HG02623 (cell line): Measurements from ENCODE around the gene ABLIM2.

ENCODE experiments used
- ATAC-seq: cut with Tn5 transposase; IDR thresholded peaks from one replicate; pipeline ENCODE4 v1.9.1; 2021; ENCODE audit warnings: moderate library complexity; ENCODE audit not compliant: unreplicated experiment

Gene ABLIM2

DNA sequence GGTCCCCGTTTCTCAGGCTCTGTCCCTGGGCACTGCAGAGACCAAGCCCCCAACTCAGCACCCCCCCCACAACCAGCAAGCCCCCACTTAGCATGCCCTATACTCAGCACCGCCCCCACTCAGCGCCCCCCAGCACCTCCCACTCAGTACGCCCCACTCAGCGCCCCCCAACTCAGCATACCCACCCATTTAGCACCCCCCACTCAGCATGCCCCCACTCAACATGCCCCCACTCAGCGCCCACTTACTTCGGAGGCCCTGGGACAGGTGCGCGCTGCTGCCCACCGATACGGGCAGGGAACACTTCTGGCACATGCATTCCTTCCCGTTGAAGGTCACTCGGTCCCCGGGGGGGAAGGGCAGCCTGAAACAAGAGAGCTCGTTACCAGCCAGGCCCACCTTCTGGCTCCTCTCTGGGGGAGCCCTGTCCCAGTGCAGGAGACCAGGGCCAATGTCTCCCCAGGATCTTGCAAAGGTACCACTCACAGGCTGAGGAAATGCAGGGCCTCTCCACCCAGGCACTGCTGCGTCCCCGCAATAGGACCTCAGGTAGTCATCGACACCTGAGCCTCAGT, 70.6 kb downstream of the ABLIM2 start:
- no peak for ATAC-seq

DNA sequence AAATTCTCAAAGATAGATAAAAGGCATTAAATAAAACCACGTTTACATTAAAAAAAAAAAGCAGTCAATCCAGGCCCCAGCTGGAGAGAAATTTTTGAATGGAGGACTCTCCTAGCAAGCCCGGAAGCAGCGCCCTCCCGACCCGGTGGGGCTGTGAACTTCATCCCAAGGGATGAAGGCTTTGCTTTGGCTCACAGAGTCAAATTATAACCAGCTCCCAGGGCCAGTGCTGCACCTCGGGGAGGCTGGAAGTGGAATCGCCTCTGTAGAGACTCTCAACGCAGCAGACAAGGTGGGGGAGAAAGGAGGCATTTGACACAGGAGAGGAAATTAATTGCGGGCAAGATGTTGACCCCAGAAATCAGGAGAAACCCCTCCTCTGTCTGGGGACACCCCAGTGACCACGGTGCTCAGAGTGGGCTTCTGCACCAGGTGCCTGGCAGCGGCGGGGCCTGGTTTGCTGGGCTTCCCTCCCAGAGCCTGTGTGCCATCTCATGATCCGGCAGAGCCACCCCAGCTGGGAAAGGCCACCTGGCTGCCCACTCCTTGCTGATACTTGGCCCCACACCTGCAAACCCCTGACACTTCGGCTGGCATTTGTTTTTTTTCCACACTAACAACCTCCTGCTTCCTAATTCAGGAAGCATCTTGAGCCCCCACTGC, 71.7 kb downstream of the ABLIM2 start:
- ATAC-seq: no peak

DNA sequence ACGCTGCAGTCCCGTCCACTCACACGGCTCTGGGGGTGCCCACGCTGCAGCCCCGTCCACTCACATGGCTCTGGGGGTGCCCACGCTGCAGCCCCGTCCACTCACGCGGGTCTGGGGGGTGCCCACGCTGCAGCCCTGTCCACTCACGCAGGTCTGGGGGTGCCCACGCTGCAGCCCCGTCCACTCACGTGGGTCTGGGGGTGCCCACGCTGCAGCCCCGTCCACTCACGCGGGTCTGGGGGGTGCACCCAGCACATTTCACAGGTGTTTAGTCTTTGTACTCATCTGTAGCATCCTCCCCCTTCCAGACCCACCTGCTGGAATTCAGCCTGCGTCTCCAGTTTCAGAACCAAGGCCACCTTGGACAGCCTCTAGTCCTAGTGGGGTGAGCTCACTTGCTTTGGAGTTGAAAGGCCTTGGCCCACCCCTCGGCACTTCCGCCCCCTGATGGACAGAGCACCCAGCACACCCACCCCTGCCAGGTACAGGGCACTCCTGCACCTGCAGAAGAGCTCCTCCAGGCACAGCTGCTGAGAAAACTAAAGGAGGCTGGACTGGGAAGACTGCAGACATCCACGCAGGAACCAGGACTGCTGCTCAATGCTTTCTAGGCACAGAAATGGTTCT, 73.0 kb downstream of the ABLIM2 start:
- ATAC-seq: no peak

DNA sequence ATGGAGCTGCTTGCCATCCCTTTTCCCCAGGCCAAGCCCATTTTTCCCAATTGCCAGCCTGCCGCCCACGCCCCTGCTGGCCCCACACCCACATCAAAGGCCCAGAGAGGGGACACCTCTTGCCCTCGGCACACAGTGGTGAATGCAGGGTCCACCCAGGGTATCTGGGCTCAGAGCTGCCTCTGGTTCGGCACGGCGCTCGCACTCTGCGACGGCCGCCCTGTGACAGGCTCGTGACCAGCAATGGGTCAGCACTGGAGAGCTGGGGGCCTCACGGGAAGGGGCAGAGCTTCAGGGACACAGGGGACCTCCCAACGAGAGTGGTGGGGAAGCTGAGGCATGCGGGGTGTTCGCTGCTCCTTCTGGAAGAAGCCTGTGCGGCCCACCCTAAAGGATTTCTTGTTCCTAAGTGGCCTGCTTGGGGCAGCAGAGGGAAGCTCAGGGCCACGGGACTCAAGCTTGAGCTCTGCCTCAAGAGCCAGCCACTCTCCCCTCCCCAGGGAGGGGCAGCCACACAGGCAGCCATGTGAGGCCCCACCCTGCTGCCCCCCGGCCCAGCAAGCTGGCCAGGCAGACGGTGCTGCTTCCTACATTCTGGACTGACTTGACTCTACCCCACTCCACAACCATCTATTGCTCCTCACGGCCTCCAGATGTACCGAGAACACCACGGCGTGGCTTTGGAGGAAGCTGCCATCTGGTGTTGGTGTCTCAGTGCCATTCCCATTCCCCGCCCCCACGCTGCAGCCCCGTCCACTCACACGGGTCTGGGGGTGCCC, 73.7 kb downstream of the ABLIM2 start:
- no peak for ATAC-seq

DNA sequence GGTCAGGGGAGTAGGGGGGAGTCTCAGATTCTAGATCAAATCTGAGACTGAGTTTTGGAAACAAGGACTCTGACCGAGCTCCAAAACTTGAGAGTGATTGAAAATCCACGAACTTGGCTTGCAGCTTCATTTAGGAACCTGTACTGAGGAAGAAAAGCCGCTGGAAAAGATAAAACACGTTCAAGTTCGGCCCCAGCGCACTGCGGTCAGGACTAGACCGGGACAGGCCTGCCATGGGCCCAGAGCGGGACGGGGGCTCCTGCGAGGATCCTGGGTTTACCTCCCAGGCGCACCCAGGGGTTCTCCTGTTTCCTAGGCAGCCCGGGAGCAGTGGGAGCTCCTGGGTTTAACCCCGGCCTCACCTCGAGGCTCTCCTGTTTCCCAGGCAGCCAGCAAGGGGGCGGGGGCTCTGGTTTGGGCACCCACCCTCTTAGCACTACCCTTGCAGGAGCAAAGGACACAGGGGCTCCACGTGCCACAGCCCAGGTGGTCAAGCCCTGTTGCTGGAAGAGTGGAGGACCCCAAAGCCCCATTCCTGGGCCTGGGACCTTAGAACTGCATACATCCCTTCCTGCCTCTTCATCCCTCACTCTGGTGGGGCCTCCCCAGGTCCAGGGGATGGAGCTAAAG, 74.5 kb downstream of the ABLIM2 start:
- ATAC-seq: no peak

DNA sequence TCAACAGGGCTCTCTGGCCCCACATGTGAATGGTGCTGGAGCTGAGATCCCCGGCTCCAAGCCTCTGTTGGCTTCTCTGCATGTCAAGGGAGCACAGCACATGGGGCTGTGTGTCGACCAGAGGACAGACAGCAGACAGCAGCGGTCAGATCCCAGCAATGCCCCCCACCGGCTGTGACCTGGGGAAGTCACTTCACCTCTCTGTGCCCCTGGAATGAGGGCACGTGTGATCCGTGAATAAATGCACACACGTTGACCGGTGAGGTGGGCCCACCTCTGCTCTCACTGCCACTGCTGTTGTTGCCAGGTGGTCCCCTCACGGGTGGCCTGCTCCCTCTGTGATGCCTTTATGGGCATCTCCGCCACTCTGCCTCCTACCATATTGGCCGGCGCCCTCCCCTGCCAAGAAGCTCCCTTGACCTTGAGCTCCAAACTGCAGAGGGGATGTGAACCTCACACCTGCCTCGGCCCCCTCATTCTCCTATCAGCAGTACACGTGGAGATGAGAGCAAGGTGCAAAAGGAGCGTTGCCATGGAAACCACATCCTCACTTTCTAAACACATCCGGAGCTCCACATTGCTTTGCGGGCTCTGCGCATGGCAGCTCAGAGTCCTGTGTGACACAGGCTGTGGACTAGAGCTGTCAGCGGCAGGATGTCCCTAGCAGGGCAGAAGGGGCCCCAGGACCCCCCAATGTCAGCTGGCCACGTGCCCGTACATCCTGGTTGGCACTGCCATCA, 75.4 kb downstream of the ABLIM2 start:
- ATAC-seq: no peak

DNA sequence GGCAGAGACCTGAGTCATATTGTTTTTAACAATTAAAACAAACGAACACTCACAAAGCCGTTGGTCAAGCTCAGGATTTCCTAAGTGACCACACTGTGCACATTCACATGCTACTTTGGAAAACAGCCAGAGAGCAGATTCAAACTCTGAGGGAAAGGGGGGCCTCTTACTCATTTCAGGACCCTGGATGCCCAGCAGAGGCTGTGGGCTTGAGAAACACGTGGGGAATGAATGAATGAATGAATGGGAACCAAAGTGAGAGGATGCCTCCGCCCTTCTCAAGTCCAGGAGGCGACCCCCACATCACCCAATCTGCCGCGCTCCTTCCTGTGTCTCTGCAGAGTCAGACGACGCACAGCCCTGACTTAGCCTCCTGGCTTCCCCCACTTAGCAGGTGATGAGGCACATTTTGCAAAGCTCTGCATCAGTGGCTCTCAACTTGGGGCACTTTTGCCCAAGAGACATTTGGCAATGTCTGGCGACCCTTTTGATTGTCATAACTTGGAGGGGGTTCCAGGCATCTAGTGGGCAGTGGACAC, 76.0 kb downstream of the ABLIM2 start:
- ATAC-seq: no peak

DNA sequence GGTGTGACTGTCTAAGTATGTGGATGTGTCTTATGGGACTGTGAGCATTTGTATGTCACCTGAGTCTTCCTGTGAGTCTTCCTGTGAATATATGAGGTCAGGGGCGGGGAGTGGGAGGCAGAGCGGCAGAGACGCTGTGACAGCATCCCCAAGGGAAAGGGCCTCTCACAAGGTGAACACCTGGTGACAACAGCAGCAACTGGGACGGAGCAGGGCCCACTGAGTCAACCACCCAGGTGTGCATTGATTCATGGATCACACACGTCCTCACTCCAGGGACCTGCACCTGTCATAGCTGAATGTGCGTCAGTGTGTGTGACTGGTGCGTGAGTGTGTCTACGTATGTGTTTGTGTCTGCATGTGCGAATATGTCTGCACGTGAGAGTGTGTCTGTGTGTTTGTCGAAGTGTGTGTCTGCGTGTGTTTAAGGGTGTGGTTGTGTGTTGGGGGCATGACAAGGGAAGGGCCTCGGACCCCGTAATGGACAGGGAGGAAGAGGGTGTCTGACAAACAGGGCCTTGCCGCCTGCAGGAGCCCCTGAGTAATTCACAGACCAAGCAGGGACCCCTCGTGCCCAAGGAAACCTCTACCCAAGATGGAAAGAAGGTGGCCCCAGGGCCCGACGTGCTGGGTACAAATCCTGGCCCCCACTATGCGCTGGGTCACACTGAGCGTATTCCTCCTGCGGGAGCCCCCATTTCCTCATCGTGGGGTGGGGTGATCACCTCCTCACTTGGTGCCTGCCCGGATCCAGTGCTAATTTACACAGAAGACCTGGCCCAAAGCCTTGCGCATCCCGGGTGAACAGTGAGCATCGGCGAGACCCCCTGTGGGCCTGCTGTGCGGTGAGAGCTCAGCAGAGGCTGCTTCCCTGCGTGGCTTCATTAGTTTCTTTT, 76.7 kb downstream of the ABLIM2 start:
- ATAC-seq: no peak

DNA sequence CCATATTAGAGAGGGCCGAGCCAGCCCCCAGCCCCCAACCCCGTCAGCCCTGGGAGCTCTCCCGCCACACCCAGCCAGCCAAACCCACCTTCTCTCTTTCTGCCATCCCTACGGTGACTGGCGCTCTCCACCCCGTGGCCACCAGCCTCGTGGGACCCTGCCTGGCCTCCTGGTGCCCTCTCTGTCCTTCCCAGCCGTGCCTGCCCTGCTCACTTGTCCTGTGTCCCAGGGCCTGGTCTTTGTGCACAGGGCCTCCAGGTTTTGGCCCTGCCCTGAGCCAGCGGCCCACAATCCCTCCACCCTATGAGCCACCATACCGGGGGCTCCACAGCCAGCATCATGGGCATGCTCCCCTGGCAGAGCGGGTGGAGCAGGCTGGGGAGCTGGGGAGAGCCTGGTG, 77.4 kb downstream of the ABLIM2 start:
- ATAC-seq: no peak

DNA sequence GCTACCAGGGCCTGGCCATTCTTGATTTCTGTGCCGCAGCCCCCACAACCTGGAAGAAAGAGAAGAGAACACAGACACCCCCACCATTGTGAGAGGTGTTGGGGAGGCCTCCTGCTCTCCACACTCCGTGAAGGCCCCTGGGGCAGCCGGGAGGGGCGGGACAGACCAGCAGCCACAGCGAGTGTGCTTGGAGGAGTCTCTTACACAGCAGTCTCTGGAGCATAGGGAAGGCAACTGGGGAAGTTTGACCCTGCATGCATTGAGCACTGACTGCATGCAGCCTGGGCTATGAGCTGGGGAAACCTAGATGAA, 77.9 kb downstream of the ABLIM2 start:
- ATAC-seq: no peak

DNA sequence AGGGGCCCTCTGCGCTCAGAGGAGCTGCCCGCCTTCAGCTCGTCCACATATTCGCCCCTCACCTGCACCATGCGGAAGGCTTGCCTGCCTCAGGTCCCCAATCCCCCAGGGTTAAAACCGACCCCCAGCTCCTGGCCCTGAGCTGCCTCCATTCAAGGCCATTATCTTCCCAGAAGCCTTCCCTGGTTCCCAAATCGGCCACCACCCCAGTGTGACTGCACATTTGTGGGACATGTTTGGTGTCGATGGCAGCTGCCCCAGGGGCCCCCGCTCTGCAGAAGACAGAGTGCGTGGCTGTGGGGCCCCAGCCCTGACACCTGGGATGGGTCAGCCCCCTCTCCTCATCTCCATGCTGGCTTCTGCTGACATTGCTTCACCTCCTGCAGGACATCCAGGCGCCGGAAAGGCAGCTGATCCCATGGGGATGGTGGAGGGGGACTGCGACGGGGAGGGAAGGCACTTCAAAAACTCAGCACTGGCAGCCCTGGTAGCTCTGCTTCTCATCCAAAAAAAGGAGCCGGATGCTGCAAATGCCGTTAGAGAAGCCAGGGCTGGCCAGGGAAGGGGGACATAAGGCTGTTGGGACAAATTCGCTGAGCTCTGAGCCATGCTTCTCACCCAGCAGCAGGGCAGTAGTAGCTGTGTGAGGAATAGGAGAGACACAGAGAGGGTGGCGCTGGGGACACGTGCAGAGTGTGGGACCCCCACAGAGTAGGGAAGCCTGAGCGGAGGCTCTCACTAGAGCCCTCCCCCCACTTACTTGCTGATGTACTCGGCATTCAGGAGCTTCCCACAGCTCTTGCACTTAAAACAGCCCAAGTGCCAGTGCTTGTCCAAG, 78.5 kb downstream of the ABLIM2 start:
- ATAC-seq: no peak

DNA sequence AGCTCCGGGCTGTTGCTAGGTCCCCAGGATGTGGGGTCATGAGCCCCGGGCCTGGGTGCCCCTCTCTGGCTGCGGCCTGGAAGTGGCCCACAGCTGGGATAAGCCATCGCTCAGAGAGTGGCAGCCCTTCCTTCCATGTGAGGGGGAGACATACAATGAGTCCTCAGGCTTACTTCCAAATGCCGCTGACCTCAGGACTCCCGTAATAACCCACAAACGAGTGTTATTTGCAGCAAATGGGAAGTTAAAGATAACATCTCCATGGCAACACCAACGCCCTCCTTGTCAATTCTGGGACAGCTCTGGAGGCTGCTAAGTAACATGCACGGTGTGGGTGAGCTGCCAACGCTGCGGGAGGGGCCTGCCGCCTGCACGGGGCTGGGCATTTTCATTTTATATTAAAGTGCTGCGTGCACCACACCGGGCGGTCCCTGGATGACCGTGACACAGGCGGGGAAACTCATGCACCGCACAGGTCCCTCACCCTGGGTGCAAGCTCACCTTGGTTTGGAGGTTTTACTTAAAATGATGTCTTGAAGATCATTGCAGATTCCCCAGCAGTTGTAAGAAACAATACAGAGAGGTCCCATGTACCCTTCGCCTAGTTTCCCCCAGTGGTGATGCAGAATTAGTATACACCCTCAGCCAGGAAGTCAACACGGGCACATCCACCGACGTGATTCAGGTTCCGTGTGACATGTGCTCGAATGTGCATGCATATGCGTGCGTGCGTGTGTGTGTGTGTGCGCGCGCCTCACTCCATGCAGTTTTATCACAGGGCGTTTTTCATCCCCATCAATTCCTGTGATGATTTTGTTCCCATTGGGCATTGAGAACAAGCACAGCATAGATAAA, 79.4 kb downstream of the ABLIM2 start:
- ATAC-seq: no peak

DNA sequence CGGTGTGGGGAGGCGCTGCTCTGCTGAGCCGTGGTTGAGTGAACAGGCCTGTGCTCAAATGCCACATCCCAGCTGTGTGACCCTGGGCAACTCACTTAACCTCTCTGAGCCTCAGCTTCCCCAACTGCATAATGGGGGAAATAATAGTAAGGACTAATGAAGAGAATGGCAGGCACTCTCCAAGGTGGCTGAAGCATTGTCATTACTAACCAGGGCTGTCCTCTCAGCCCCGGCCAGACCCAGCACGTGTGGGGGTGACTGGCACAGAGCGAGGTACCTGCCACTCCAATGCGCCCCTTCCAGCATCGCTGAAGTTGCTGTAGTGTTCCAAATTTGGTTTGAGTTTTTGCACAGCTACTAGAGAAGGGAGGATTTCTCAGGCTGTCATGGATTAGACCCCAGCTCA, 80.0 kb downstream of the ABLIM2 start:
- ATAC-seq: no peak

DNA sequence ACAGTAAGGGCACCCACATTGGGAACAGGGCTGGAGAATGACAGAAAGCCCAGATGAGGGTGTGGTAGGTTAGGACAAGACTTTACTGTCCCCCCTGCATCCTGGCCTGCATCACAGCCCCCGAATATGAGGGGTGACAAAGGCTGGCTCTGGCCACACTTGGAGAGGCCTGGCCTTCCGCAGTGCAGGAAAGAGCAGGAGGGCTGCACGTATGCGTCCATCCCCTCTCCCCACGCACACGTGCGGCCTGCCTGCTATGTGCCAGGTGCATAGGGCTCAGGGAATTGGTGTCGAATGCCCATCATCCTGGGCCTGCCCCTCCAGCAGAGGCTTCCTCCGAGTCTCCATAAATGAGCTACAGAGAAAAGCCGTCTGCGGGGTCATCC, 80.5 kb downstream of the ABLIM2 start:
- no peak for ATAC-seq

DNA sequence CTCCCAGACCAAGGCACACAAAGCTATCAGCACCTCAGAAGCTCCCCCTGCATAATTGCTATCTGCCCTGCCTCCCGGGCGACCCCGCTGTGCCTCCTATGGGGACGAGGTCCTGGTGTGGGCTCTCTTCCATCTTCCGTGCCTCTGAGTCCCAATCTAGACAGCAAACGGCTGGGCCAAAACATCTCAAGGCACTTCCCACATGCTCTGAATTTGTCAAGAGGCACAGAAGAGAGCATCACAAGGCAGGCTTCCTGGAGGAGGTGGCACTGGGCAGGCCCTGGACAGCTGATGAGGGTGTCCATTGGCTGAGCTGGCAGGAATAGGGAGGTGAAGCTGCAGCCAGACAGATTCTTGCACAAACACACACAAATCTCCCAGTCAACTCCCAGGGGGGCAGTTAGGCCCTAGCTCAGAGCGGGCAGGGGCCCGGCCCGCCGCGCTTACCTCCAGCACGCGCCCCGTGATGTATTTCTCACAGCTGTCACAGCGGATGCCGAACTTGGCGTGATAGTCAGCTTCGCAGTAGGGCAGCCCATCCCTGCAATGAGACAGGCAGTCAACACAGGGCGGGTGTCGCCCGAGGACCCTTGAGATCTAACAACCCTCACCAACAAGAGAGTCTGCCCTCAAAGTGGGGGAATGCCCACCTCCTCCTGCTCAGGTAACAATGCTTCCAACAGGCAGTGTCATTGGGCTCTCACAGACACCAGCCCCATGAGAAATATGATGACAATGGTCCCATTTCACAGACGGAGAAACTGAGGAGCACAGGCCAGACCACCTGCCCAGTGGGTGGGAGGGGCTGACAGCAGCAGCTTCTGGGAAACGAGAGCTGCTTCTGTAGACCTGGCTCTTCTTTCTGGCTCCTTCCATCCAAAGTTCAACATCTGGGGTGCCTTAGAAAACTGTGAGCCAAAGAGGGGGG, 81.2 kb downstream of the ABLIM2 start:
- ATAC-seq: no peak

DNA sequence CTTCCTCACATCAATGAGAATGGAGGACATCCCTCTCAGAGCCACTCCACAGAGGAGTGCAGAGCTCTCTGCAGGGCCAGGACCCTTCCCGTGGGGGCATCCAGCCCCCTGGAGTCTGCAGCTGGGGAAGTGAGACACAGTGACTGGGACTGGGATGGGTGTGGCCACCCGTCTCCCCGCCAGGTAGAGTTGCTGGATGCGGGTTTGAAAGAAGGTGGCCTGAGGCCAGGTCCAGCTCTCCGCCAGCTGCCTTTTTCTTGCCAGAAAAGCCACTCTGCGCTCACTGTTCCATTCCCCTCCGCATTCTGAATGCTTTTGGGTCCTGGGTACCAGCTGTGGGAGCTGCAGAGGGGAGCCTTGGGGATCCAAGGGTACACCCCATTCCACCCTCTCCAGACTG, 82.6 kb downstream of the ABLIM2 start:
- no peak for ATAC-seq
